Spinal cord (tissue), 10 donors: ENCODE results near the gene CWC27. TPM values are rescaled to one million over a fixed set of nuclear protein-coding genes. Genes with fewer than 3 reads are reported as not detected.

Experiments
- DNase-seq, 6 donors: peaks; one replicate each; pipeline versions ENCODE4 v3.0.0 to v3.0.0-alpha.2; 2013 to 2015; ENCODE audit warnings: low spot score in 6 of 6, low read depth in 4 of 6
- H3K27ac ChIP-seq: one replicate; pipeline ENCODE4 v1.5.1; 2013; ENCODE audit warnings: low read depth, low read length, control low read depth
- H3K27me3 ChIP-seq: one replicate; pipeline ENCODE4 v1.6.1; 2013; ENCODE audit warnings: low read length; ENCODE audit not compliant: control insufficient read depth, insufficient read depth
- H3K36me3 ChIP-seq: one replicate; pipeline ENCODE4 v1.6.1; 2013; ENCODE audit warnings: low read length; ENCODE audit not compliant: control insufficient read depth, insufficient read depth
- H3K4me1 ChIP-seq: one replicate; pipeline ENCODE4 v1.6.1; 2013; ENCODE audit warnings: low read length; ENCODE audit not compliant: control insufficient read depth, insufficient read depth
- H3K4me3 ChIP-seq: one replicate; pipeline ENCODE4 v1.5.1; 2013; ENCODE audit warnings: low read depth, low read length, control low read depth
- H3K9me3 ChIP-seq: one replicate; pipeline ENCODE4 v1.6.1; 2013; ENCODE audit warnings: low read length; ENCODE audit not compliant: control insufficient read depth, insufficient read depth
- WGBS: methylation state at CpG from one replicate; pipeline ENCODE4 v1.1.5; 2013; ENCODE audit warnings: missing lambda C conversion rate; ENCODE audit not compliant: insufficient coverage; 5-methylcytosine and 5-hydroxymethylcytosine counted together
- polyA plus RNA-seq, 2 donors: library from polyadenylated mRNA; unstranded; fragments of 120-200 nt; gene quantifications; one replicate each; pipeline ENCODE4 v1.2.1, GENCODE V29; 2013; ENCODE audit not compliant: insufficient read length in 2 of 2
- total RNA-seq, 2 donors: library from RNA; depleted of rRNA in 1 of 2; stranded (reverse); fragments of 120-200 nt in 1 of 2; fragments of >200 nt in 1 of 2; gene quantifications; one replicate each; pipeline versions ENCODE4 v1.2.3 to v1.2.4, GENCODE V29; 2013 to 2014
- donor health status: healthy.

Gene CWC27
- total and polyA plus RNA-seq, 4 donors: 18.5 to 30.3 (median 22.0) TPM

DNA sequence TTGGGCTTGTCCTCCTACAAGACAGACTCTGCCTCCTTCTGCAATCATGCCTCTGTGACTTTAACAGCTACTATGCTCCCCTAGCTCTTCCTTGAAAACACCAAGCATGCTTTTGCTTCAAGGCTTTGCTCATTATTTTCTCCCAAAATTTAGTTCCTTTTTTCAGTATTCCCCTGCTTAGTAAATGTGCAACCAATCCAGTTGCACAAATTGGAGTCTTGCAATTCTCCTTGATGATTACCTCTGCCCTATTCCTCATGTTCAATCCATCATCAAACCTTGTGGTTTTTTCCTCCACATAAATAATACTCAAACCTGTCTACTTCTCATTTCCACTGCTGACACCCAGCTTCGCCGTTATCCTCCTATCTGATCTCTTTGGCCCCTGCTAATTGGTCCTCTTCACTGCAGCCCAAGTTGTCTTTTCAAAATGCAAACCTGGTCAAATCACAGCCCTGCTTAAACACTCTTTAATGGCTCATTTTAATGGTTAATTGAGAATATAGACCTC, 296.3 kb downstream of the CWC27 start:
- Histone ChIP-seq H3K4me1 (no peaks in the 10 kb centered on the region), H3K27me3 (no peaks in the 10 kb centered on the region), H3K36me3 (no peaks in the 10 kb centered on the region), H3K27ac (no peak overlapping the region), H3K9me3 (no peaks in the 10 kb centered on the region), H3K4me3 (no peak overlapping the region)
- 88% methylated on average over 2 of the region's 2 CpGs for WGBS
- DNase-seq: no peak

- peak in 1 of 6 donors; percentile 37 for DNase-seq
- Histone ChIP-seq H3K4me1 (no peaks in the 10 kb centered on the region), H3K9me3 (no peaks in the 10 kb centered on the region), H3K36me3 (no peaks in the 10 kb centered on the region), H3K27ac (no peak overlapping the region), H3K4me3 (no peak overlapping the region), H3K27me3 (no peaks in the 10 kb centered on the region)
- WGBS: 25% methylated on average over 2 of the region's 5 CpGs
Measured at GRCh38 chr5:65066387-65067146, 297.8 kb downstream of the CWC27 start.

GRCh38 chr5:65067147-65067506, 298.4 kb downstream of the CWC27 start:
- H3K36me3 ChIP-seq: no peaks in the 10 kb centered on the region
- no peaks in the 10 kb centered on the region for H3K4me1 ChIP-seq
- no peak overlapping the region for H3K27ac ChIP-seq
- no peaks in the 10 kb centered on the region for H3K9me3 ChIP-seq
- no peak for DNase-seq
- WGBS: 100% methylated on average over 1 of the region's 1 CpG
- H3K4me3 ChIP-seq: no peak overlapping the region
- no peaks in the 10 kb centered on the region for H3K27me3 ChIP-seq

Other genes with a start within 250 kb of the CWC27 start
- gene SHISAL2B, start 78.4 kb upstream of the CWC27 start, total RNA-seq: under 1 TPM; 0.30 to 0.72 TPM
- gene SHISAL2B, start 78.4 kb upstream of the CWC27 start, polyA plus RNA-seq: 1 to 10 TPM; 2.6 to 2.9 TPM
- gene SREK1IP1, start 239 bp upstream of the CWC27 start, total RNA-seq: 10 to 100 TPM; 13.6 to 21.7 TPM
- 10 to 100 TPM; 13.6 to 14.2 TPM for gene SREK1IP1, start 239 bp upstream of the CWC27 start, polyA plus RNA-seq